ENCODE results near the gene SERPINI1. TPM values are rescaled to one million over a fixed set of nuclear protein-coding genes. Genes with fewer than 3 reads are reported as not detected.

Gene SERPINI1
- total and polyA plus RNA-seq, 2 of the 8 experiments (the other 6 are each of a cell fraction or from before 2014, with no cell fraction given), result 5.3 to 9.9 TPM

DNA sequence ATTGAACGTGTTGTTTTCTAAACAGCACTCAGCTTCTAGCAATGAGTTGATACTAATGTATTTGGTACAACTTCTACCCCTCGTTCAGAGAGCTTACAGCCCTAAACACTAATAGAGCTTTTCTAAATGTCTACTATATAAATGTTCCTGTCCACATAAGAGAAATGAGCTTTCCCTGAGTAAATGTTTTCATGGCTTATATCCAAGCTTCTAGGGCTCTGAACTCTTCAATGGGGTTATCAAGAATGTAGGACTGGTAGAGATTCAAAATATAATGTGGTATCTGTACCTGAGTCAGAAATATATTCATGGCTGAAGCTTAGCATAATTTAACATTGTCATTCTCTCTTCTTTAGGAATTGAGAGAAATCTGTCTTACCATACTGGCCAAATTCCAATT is 73.4 kb downstream of the SERPINI1 start (continued):
- TF ChIP-seq, protein P1, sequence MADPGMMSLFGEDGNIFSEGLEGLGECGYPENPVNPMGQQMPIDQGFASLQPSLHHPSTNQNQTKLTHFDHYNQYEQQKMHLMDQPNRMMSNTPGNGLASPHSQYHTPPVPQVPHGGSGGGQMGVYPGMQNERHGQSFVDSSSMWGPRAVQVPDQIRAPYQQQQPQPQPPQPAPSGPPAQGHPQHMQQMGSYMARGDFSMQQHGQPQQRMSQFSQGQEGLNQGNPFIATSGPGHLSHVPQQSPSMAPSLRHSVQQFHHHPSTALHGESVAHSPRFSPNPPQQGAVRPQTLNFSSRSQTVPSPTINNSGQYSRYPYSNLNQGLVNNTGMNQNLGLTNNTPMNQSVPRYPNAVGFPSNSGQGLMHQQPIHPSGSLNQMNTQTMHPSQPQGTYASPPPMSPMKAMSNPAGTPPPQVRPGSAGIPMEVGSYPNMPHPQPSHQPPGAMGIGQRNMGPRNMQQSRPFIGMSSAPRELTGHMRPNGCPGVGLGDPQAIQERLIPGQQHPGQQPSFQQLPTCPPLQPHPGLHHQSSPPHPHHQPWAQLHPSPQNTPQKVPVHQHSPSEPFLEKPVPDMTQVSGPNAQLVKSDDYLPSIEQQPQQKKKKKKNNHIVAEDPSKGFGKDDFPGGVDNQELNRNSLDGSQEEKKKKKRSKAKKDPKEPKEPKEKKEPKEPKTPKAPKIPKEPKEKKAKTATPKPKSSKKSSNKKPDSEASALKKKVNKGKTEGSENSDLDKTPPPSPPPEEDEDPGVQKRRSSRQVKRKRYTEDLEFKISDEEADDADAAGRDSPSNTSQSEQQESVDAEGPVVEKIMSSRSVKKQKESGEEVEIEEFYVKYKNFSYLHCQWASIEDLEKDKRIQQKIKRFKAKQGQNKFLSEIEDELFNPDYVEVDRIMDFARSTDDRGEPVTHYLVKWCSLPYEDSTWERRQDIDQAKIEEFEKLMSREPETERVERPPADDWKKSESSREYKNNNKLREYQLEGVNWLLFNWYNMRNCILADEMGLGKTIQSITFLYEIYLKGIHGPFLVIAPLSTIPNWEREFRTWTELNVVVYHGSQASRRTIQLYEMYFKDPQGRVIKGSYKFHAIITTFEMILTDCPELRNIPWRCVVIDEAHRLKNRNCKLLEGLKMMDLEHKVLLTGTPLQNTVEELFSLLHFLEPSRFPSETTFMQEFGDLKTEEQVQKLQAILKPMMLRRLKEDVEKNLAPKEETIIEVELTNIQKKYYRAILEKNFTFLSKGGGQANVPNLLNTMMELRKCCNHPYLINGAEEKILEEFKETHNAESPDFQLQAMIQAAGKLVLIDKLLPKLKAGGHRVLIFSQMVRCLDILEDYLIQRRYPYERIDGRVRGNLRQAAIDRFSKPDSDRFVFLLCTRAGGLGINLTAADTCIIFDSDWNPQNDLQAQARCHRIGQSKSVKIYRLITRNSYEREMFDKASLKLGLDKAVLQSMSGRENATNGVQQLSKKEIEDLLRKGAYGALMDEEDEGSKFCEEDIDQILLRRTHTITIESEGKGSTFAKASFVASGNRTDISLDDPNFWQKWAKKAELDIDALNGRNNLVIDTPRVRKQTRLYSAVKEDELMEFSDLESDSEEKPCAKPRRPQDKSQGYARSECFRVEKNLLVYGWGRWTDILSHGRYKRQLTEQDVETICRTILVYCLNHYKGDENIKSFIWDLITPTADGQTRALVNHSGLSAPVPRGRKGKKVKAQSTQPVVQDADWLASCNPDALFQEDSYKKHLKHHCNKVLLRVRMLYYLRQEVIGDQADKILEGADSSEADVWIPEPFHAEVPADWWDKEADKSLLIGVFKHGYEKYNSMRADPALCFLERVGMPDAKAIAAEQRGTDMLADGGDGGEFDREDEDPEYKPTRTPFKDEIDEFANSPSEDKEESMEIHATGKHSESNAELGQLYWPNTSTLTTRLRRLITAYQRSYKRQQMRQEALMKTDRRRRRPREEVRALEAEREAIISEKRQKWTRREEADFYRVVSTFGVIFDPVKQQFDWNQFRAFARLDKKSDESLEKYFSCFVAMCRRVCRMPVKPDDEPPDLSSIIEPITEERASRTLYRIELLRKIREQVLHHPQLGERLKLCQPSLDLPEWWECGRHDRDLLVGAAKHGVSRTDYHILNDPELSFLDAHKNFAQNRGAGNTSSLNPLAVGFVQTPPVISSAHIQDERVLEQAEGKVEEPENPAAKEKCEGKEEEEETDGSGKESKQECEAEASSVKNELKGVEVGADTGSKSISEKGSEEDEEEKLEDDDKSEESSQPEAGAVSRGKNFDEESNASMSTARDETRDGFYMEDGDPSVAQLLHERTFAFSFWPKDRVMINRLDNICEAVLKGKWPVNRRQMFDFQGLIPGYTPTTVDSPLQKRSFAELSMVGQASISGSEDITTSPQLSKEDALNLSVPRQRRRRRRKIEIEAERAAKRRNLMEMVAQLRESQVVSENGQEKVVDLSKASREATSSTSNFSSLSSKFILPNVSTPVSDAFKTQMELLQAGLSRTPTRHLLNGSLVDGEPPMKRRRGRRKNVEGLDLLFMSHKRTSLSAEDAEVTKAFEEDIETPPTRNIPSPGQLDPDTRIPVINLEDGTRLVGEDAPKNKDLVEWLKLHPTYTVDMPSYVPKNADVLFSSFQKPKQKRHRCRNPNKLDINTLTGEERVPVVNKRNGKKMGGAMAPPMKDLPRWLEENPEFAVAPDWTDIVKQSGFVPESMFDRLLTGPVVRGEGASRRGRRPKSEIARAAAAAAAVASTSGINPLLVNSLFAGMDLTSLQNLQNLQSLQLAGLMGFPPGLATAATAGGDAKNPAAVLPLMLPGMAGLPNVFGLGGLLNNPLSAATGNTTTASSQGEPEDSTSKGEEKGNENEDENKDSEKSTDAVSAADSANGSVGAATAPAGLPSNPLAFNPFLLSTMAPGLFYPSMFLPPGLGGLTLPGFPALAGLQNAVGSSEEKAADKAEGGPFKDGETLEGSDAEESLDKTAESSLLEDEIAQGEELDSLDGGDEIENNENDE (IDR thresholded peaks at IDR 0.05; ENCODE audit: insufficient replicate concordance, low read length), result no peak
- TF ChIP-seq SP1 (IDR thresholded peaks at IDR 0.05; ENCODE audit: low read depth, low read length) (no peak), TAF1 (IDR thresholded peaks at IDR 0.05; ENCODE audit: low read depth, low read length) (no peak), GABPA (IDR thresholded peaks at IDR 0.05; ENCODE audit: borderline replicate concordance, insufficient read depth, low read length) (no peak)
- TF ChIP-seq, protein P2, sequence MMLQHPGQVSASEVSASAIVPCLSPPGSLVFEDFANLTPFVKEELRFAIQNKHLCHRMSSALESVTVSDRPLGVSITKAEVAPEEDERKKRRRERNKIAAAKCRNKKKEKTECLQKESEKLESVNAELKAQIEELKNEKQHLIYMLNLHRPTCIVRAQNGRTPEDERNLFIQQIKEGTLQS (IDR thresholded peaks at IDR 0.05; ENCODE audit: insufficient read depth, low read depth, low read length), result no peak

Data from H1 (cell line).